H1 (cell line): ENCODE measurements around the gene DMRT1.

ENCODE experiments used
- CBX5 ChIP-seq: fragments of 300-800, 300-1000 bp; sonication (generic); IDR thresholded peaks from 2 replicates; pipeline ENCODE4 v1.7.1; 2016; ENCODE audit warnings: antibody characterized with exemption, low read length, low read depth
- JUN ChIP-seq: IDR thresholded peaks from 2 replicates; pipeline ENCODE4 v1.6.1; 2011; ENCODE audit warnings: low read depth, mild to moderate bottlenecking, improper control_type of control experiment, low read length

GRCh38 chr9:795869-796268 is 45.6 kb upstream of the DMRT1 start:
- TF ChIP-seq JUN (no peak), CBX5 (no peak)
